ENCODE data around the gene USP53. TPM values are rescaled to one million over a fixed set of nuclear protein-coding genes. Genes with fewer than 3 reads are reported as not detected.
A peak's percentile ranks its signal among the peaks of the same experiment; 100 is the strongest.

The USP53 gene
- total RNA-seq, 1 experiment from 2014 or later = 20.1 TPM

- ChIA-PET CTCF (no interaction called here), POLR2A (no interaction called here)
- Mint-ChIP-seq H3K27me3 (ENCODE audit: low read depth) (no peaks in the 10 kb centered on the region), H3K36me3 (no peaks in the 10 kb centered on the region), H3K27ac (no peak overlapping the region), H3K4me3 (no peak overlapping the region), H3K9me3 (no peaks in the 10 kb centered on the region), H3K4me1 (no peaks in the 10 kb centered on the region)
- no peak for TF ChIP-seq NR1H2 (CRISPR knock-in tag; IDR thresholded peaks at IDR 0.05)
- TF ChIP-seq ZNF317 (CRISPR knock-in tag; IDR thresholded peaks at IDR 0.05; ENCODE audit: borderline replicate concordance, low read depth) = no peak
- no peak for TF ChIP-seq ATF2 (CRISPR knock-in tag; IDR thresholded peaks at IDR 0.05; ENCODE audit: borderline replicate concordance, low read depth)
- TF ChIP-seq ZNF425 (CRISPR knock-in tag; conservative IDR thresholded peaks at IDR 0.05) = no peak
- no peak for TF ChIP-seq ZNF281 (CRISPR knock-in tag; IDR thresholded peaks at IDR 0.05)
- no peak for TF ChIP-seq JAZF1 (CRISPR knock-in tag; IDR thresholded peaks at IDR 0.05)
- TF ChIP-seq ZBTB43 (CRISPR knock-in tag; IDR thresholded peaks at IDR 0.05) = no peak
- no peak for TF ChIP-seq AR (CRISPR knock-in tag; IDR thresholded peaks at IDR 0.05)
- TF ChIP-seq MYBL2 (CRISPR knock-in tag; IDR thresholded peaks at IDR 0.05) = no peak
- no peak for TF ChIP-seq USF2 (CRISPR knock-in tag; IDR thresholded peaks at IDR 0.05)
- no peak for ATAC-seq
- no peak for DNase-seq (ENCODE audit: low spot score)
Measured at GRCh38 chr4:119191505-119191904, 21.0 kb upstream of the USP53 start.

DNA sequence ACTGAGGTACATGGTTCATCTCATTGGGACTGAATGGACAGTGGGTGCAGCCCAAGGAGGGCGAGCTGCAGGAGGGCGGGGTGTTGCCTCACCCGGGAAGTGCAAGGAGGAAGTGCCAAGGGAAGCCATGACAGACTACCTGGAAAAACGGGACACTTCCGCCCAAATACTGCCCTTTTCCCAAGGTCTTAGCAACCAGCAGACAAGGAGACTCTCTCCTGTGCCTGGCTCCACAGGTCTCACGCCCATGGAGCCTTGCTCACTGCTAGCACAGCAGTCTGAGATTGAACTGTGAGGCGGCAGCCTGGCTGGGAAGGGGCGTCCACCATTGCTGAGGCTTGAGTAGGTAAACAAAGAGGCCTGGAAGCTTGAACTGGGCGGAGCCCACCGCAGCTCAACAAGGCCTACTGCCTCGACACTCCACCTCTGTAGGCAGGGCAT is 14.7 kb upstream of the USP53 start:
- Mint-ChIP-seq H3K27me3 (ENCODE audit: low read depth) (peaks cover 6% of the 10 kb centered on the region; the same call in 1 of the 2 replicates), H3K4me3 (no peak overlapping the region), H3K36me3 (peaks cover 23% of the 10 kb centered on the region), H3K9me3 (peaks cover 37% of the 10 kb centered on the region), H3K27ac (no peak overlapping the region), H3K4me1 (no peaks in the 10 kb centered on the region)
- no peak for DNase-seq (ENCODE audit: low spot score)
- POLR2A ChIA-PET = no interaction called here
- CTCF ChIA-PET = interaction anchor here (1.1 kb wide), 1 partner anchor 158 kb away, joined by 3 read pairs; no protein-coding TSS in a partner anchor
- ATAC-seq = no peak
- TF ChIP-seq GABPB1 (CRISPR knock-in tag; IDR thresholded peaks at IDR 0.05) = peak; percentile 23; the same call in 1 of the 2 replicates
- TF ChIP-seq TP53 (CRISPR knock-in tag; IDR thresholded peaks at IDR 0.05) = no peak
